VCaP (cell line): Measurements from ENCODE around the gene CDH4.

ENCODE experiments used
- H3K27ac ChIP-seq: fragments of 450-650 bp; 2 replicates; pipeline ENCODE4 v1.5.1; 2017
- CTCF ChIP-seq: fragments of 450-650 bp; conservative IDR thresholded peaks from 2 replicates; pipeline ENCODE4 v1.5.1; 2017; ENCODE audit warnings: mild to moderate bottlenecking, moderate library complexity

CDH4 gene

GRCh38 chr20:61811166-61811565 lies 559.1 kb downstream of the CDH4 start:
- TF ChIP-seq CTCF: no peak
- H3K27ac ChIP-seq: no peak overlapping the region

GRCh38 chr20:61812121-61812844 lies 560.2 kb downstream of the CDH4 start:
- H3K27ac ChIP-seq: no peak overlapping the region
- no peak for TF ChIP-seq CTCF

- H3K27ac ChIP-seq: no peak overlapping the region
- TF ChIP-seq CTCF: no peak
Measured at GRCh38 chr20:61812845-61813485, 560.9 kb downstream of the CDH4 start.

GRCh38 chr20:61813791-61814190 lies 561.7 kb downstream of the CDH4 start:
- H3K27ac ChIP-seq: no peak overlapping the region
- no peak for TF ChIP-seq CTCF

- H3K27ac ChIP-seq: no peak overlapping the region
- no peak for TF ChIP-seq CTCF
Measured at GRCh38 chr20:61814244-61814643, 562.2 kb downstream of the CDH4 start.

- H3K27ac ChIP-seq: no peak overlapping the region
- TF ChIP-seq CTCF: no peak
Measured at GRCh38 chr20:61814726-61815125, 562.7 kb downstream of the CDH4 start.

GRCh38 chr20:61815176-61815575 lies 563.1 kb downstream of the CDH4 start:
- no peak for TF ChIP-seq CTCF
- H3K27ac ChIP-seq: no peak overlapping the region
